ENCODE measurements around the gene NTNG2.
A peak's percentile ranks its signal among the peaks of the same experiment; 100 is the strongest.

NTNG2 gene

GRCh38 chr9:132162764-132163456, 1.1 kb downstream of the NTNG2 start:
- H3K4me1 ChIP-seq (ENCODE audit: control insufficient read depth, insufficient read depth, low read length), result peaks cover 5% of the 10 kb centered on the region; the same call in 1 of the 2 replicates
- H3K4me3 ChIP-seq (ENCODE audit: low read depth, low read length), result peak overlapping the region; percentile 59
- H3K27ac ChIP-seq (ENCODE audit: low read depth, low read length), result no peak overlapping the region
- no peak overlapping the region for H3K9ac ChIP-seq (ENCODE audit: low read depth, low read length)
- no peaks in the 10 kb centered on the region for H3K36me3 ChIP-seq (ENCODE audit: control insufficient read depth, insufficient read depth, low read length)
- no peaks in the 10 kb centered on the region for H3K9me3 ChIP-seq (ENCODE audit: control insufficient read depth, insufficient read depth, low read length)
- peaks cover 88% of the 10 kb centered on the region for H3K27me3 ChIP-seq (ENCODE audit: control insufficient read depth, insufficient read depth, low read length)

- Histone ChIP-seq H3K4me3 (ENCODE audit: low read depth, low read length) (peak overlapping the region; percentile 59; the same call in 1 of the 2 replicates), H3K27ac (ENCODE audit: low read depth, low read length) (no peak overlapping the region), H3K9ac (ENCODE audit: low read depth, low read length) (no peak overlapping the region), H3K36me3 (ENCODE audit: control insufficient read depth, insufficient read depth, low read length) (no peaks in the 10 kb centered on the region), H3K27me3 (ENCODE audit: control insufficient read depth, insufficient read depth, low read length) (peaks cover 87% of the 10 kb centered on the region), H3K9me3 (ENCODE audit: control insufficient read depth, insufficient read depth, low read length) (no peaks in the 10 kb centered on the region), H3K4me1 (ENCODE audit: control insufficient read depth, insufficient read depth, low read length) (peaks cover 5% of the 10 kb centered on the region; the same call in 1 of the 2 replicates)
Observed at GRCh38 chr9:132163457-132163875, 1.6 kb downstream of the NTNG2 start.

- peaks cover 5% of the 10 kb centered on the region; the same call in 1 of the 2 replicates for H3K4me1 ChIP-seq (ENCODE audit: control insufficient read depth, insufficient read depth, low read length)
Observed at GRCh38 chr9:132163876-132164603, 2.2 kb downstream of the NTNG2 start.

GRCh38 chr9:132164604-132165362, 2.9 kb downstream of the NTNG2 start:
- no peak overlapping the region for H3K9ac ChIP-seq (ENCODE audit: low read depth, low read length)
- H3K36me3 ChIP-seq (ENCODE audit: control insufficient read depth, insufficient read depth, low read length), result no peaks in the 10 kb centered on the region
- H3K9me3 ChIP-seq (ENCODE audit: control insufficient read depth, insufficient read depth, low read length), result no peaks in the 10 kb centered on the region
- H3K4me3 ChIP-seq (ENCODE audit: low read depth, low read length), result no peak overlapping the region
- H3K27me3 ChIP-seq (ENCODE audit: control insufficient read depth, insufficient read depth, low read length), result peaks cover 74% of the 10 kb centered on the region
- peaks cover 5% of the 10 kb centered on the region; the same call in 1 of the 2 replicates for H3K4me1 ChIP-seq (ENCODE audit: control insufficient read depth, insufficient read depth, low read length)
- H3K27ac ChIP-seq (ENCODE audit: low read depth, low read length), result no peak overlapping the region

More at GRCh38 chr9:132163876-132164603, 2.2 kb downstream of the NTNG2 start:
- no peaks in the 10 kb centered on the region for H3K36me3 ChIP-seq (ENCODE audit: control insufficient read depth, insufficient read depth, low read length)
- no peak overlapping the region for H3K9ac ChIP-seq (ENCODE audit: low read depth, low read length)
- H3K4me3 ChIP-seq (ENCODE audit: low read depth, low read length), result peak overlapping the region; percentile 59; the same call in 1 of the 2 replicates
- H3K27ac ChIP-seq (ENCODE audit: low read depth, low read length), result no peak overlapping the region
- peaks cover 82% of the 10 kb centered on the region for H3K27me3 ChIP-seq (ENCODE audit: control insufficient read depth, insufficient read depth, low read length)
- H3K9me3 ChIP-seq (ENCODE audit: control insufficient read depth, insufficient read depth, low read length), result no peaks in the 10 kb centered on the region

- peaks cover 56% of the 10 kb centered on the region for H3K27me3 ChIP-seq (ENCODE audit: control insufficient read depth, insufficient read depth, low read length)
- H3K36me3 ChIP-seq (ENCODE audit: control insufficient read depth, insufficient read depth, low read length), result no peaks in the 10 kb centered on the region
- H3K9ac ChIP-seq (ENCODE audit: low read depth, low read length), result no peak overlapping the region
- H3K9me3 ChIP-seq (ENCODE audit: control insufficient read depth, insufficient read depth, low read length), result no peaks in the 10 kb centered on the region
- H3K27ac ChIP-seq (ENCODE audit: low read depth, low read length), result no peak overlapping the region
- no peak overlapping the region for H3K4me3 ChIP-seq (ENCODE audit: low read depth, low read length)
- H3K4me1 ChIP-seq (ENCODE audit: control insufficient read depth, insufficient read depth, low read length), result no peaks in the 10 kb centered on the region
Observed at GRCh38 chr9:132166599-132166998, 4.7 kb downstream of the NTNG2 start.

- peaks cover 51% of the 10 kb centered on the region for H3K27me3 ChIP-seq (ENCODE audit: control insufficient read depth, insufficient read depth, low read length)
Observed at GRCh38 chr9:132167192-132167591, 5.3 kb downstream of the NTNG2 start.

GRCh38 chr9:132168347-132168746, 6.5 kb downstream of the NTNG2 start:
- H3K36me3 ChIP-seq (ENCODE audit: control insufficient read depth, insufficient read depth, low read length), result no peaks in the 10 kb centered on the region
- H3K27me3 ChIP-seq (ENCODE audit: control insufficient read depth, insufficient read depth, low read length), result peaks cover 39% of the 10 kb centered on the region
- no peaks in the 10 kb centered on the region for H3K9me3 ChIP-seq (ENCODE audit: control insufficient read depth, insufficient read depth, low read length)
- H3K9ac ChIP-seq (ENCODE audit: low read depth, low read length), result no peak overlapping the region
- no peak overlapping the region for H3K27ac ChIP-seq (ENCODE audit: low read depth, low read length)
- no peaks in the 10 kb centered on the region for H3K4me1 ChIP-seq (ENCODE audit: control insufficient read depth, insufficient read depth, low read length)
- no peak overlapping the region for H3K4me3 ChIP-seq (ENCODE audit: low read depth, low read length)

More at GRCh38 chr9:132167192-132167591, 5.3 kb downstream of the NTNG2 start:
- no peaks in the 10 kb centered on the region for H3K4me1 ChIP-seq (ENCODE audit: control insufficient read depth, insufficient read depth, low read length)
- no peak overlapping the region for H3K9ac ChIP-seq (ENCODE audit: low read depth, low read length)
- no peaks in the 10 kb centered on the region for H3K36me3 ChIP-seq (ENCODE audit: control insufficient read depth, insufficient read depth, low read length)
- no peak overlapping the region for H3K27ac ChIP-seq (ENCODE audit: low read depth, low read length)
- no peak overlapping the region for H3K4me3 ChIP-seq (ENCODE audit: low read depth, low read length)
- no peaks in the 10 kb centered on the region for H3K9me3 ChIP-seq (ENCODE audit: control insufficient read depth, insufficient read depth, low read length)

- Histone ChIP-seq H3K4me1 (ENCODE audit: control insufficient read depth, insufficient read depth, low read length) (no peaks in the 10 kb centered on the region), H3K27ac (ENCODE audit: low read depth, low read length) (no peak overlapping the region), H3K36me3 (ENCODE audit: control insufficient read depth, insufficient read depth, low read length) (no peaks in the 10 kb centered on the region), H3K9ac (ENCODE audit: low read depth, low read length) (no peak overlapping the region), H3K27me3 (ENCODE audit: control insufficient read depth, insufficient read depth, low read length) (peaks cover 34% of the 10 kb centered on the region), H3K4me3 (ENCODE audit: low read depth, low read length) (no peak overlapping the region), H3K9me3 (ENCODE audit: control insufficient read depth, insufficient read depth, low read length) (no peaks in the 10 kb centered on the region)
Observed at GRCh38 chr9:132168851-132169250, 7.0 kb downstream of the NTNG2 start.

- Histone ChIP-seq H3K4me3 (ENCODE audit: low read depth, low read length) (no peak overlapping the region), H3K36me3 (ENCODE audit: control insufficient read depth, insufficient read depth, low read length) (no peaks in the 10 kb centered on the region), H3K27ac (ENCODE audit: low read depth, low read length) (no peak overlapping the region), H3K27me3 (ENCODE audit: control insufficient read depth, insufficient read depth, low read length) (peaks cover 25% of the 10 kb centered on the region), H3K9ac (ENCODE audit: low read depth, low read length) (no peak overlapping the region), H3K4me1 (ENCODE audit: control insufficient read depth, insufficient read depth, low read length) (no peaks in the 10 kb centered on the region), H3K9me3 (ENCODE audit: control insufficient read depth, insufficient read depth, low read length) (no peaks in the 10 kb centered on the region)
Observed at GRCh38 chr9:132169672-132170392, 8.0 kb downstream of the NTNG2 start.

GRCh38 chr9:132171702-132172101, 9.8 kb downstream of the NTNG2 start:
- peaks cover 6% of the 10 kb centered on the region; the same call in 1 of the 2 replicates for H3K27me3 ChIP-seq (ENCODE audit: control insufficient read depth, insufficient read depth, low read length)
- no peak overlapping the region for H3K4me3 ChIP-seq (ENCODE audit: low read depth, low read length)
- H3K36me3 ChIP-seq (ENCODE audit: control insufficient read depth, insufficient read depth, low read length), result no peaks in the 10 kb centered on the region
- no peak overlapping the region for H3K27ac ChIP-seq (ENCODE audit: low read depth, low read length)
- H3K4me1 ChIP-seq (ENCODE audit: control insufficient read depth, insufficient read depth, low read length), result no peaks in the 10 kb centered on the region
- no peaks in the 10 kb centered on the region for H3K9me3 ChIP-seq (ENCODE audit: control insufficient read depth, insufficient read depth, low read length)
- H3K9ac ChIP-seq (ENCODE audit: low read depth, low read length), result no peak overlapping the region
